K562 (cell line): ENCODE measurements around the gene IL24.

Experiments used
- BCLAF1 ChIP-seq, 2 experiments: fragments of 450-650 bp in 1 of 2; IDR thresholded peaks; 2 replicates each; pipeline ENCODE4 v1.6.1; 2011 to 2017; ENCODE audit warnings: low read depth in 2 of 2, antibody characterized with exemption in 1 of 2, borderline replicate concordance in 1 of 2, low read length in 1 of 2, mild to moderate bottlenecking in 1 of 2, mixed read lengths in 1 of 2; ENCODE audit not compliant: control insufficient read depth in 1 of 2
- CHD2 ChIP-seq: IDR thresholded peaks from 2 replicates; pipeline ENCODE4 v1.6.1; 2011; ENCODE audit warnings: low read depth, low read length
- CTCF ChIP-seq, 3 experiments: IDR thresholded peaks in 2 of 3; conservative IDR thresholded peaks in 1 of 3; 2 replicates each; pipeline ENCODE4 v1.5.1; 2011 to 2012; ENCODE audit warnings: low read length in 3 of 3, mild to moderate bottlenecking in 3 of 3, control low read depth in 2 of 3, improper control_type of control experiment in 1 of 3, inconsistent platforms in 1 of 3, low read depth in 1 of 3, mixed read lengths in 1 of 3, moderate library complexity in 1 of 3; ENCODE audit not compliant: insufficient read depth in 2 of 3
- L3MBTL2 ChIP-seq: fragments of 450-650 bp; IDR thresholded peaks from 2 replicates; pipeline ENCODE4 v1.6.1; 2016; ENCODE audit warnings: mild to moderate bottlenecking, moderate library complexity
- SP1 ChIP-seq: sonication (generic); formaldehyde crosslinking; IDR thresholded peaks from 2 replicates; pipeline ENCODE4 v1.8.1; 2022; ENCODE audit warnings: mild to moderate bottlenecking, missing genetic modification reagents
- ZSCAN29 ChIP-seq: fragments of 450-650 bp; IDR thresholded peaks from 2 replicates; pipeline ENCODE4 v1.6.1; 2017

- TF ChIP-seq CTCF (IDR thresholded peaks at IDR 0.05 in 2 of 3, conservative IDR thresholded peaks at IDR 0.05 in 1 of 3; ENCODE audit: insufficient read depth in 2 of 3, low read depth in 1 of 3, low read length in 3 of 3) = no peak
- no peak for TF ChIP-seq L3MBTL2
- no peak for TF ChIP-seq BCLAF1 (IDR thresholded peaks at IDR 0.05; ENCODE audit: borderline replicate concordance in 1 of 2, control insufficient read depth in 1 of 2, low read depth in 2 of 2, low read length in 1 of 2)
- no peak for TF ChIP-seq SP1
- TF ChIP-seq ZSCAN29 = no peak
- TF ChIP-seq CHD2 = no peak
These were observed 41.4 kb upstream of the IL24 start for GRCh38 chr1:206855859-206856258.
